K562 (cell line): Measurements from ENCODE around the gene ZNF500. TPM values are rescaled to one million over a fixed set of nuclear protein-coding genes. Genes with fewer than 3 reads are reported as not detected.
A peak's percentile ranks its signal among the peaks of the same experiment; 100 is the strongest.

Experiments
- E2F3 ChIP-seq: fragments of 250-450 bp; sonication (Bioruptor Pico); IDR thresholded peaks from 2 replicates; pipeline ENCODE4 v1.4.0; 2020; ENCODE audit warnings: mild to moderate bottlenecking
- GTF2A2 ChIP-seq: IDR thresholded peaks from 2 replicates; pipeline ENCODE4 v1.6.1; 2016; ENCODE audit warnings: mild to moderate bottlenecking, missing genetic modification characterization, missing compliant biosample characterization
- HIVEP1 ChIP-seq: fragments of 250-450 bp; sonication (Bioruptor Pico); IDR thresholded peaks from 2 replicates; pipeline ENCODE4 v1.4.0; 2020; ENCODE audit warnings: mild to moderate bottlenecking
- L3MBTL2 ChIP-seq: fragments of 450-650 bp; IDR thresholded peaks from 2 replicates; pipeline ENCODE4 v1.6.1; 2016; ENCODE audit warnings: mild to moderate bottlenecking, moderate library complexity
- STAG1 ChIP-seq: sonication (generic); formaldehyde crosslinking; IDR thresholded peaks from 2 replicates; pipeline ENCODE4 v1.5.0; 2020; ENCODE audit warnings: missing genetic modification reagents, borderline replicate concordance
- THRA ChIP-seq: fragments of 450-650 bp; IDR thresholded peaks from 2 replicates; pipeline ENCODE4 v1.6.1; 2017; ENCODE audit warnings: mild to moderate bottlenecking, moderate library complexity
- TRIM24 ChIP-seq, 2 experiments: fragments of 450-650 bp; IDR thresholded peaks; 2 replicates each; pipeline ENCODE4 v1.6.1; 2016
- ZMIZ1 ChIP-seq, 2 experiments: fragments of 150-350 bp in 1 of 2; IDR thresholded peaks; 2 replicates each; pipeline ENCODE4 v1.6.1; 2012 to 2016; ENCODE audit warnings: low read depth in 2 of 2, low read length in 2 of 2, mild to moderate bottlenecking in 1 of 2, moderate library complexity in 1 of 2
- ZNF134 ChIP-seq: fragments of 250-450 bp; sonication (Bioruptor Pico); conservative IDR thresholded peaks from 2 replicates; pipeline ENCODE4 v1.4.0; 2020
- ZNF407 ChIP-seq: fragments of 450-650 bp; IDR thresholded peaks from 2 replicates; pipeline ENCODE4 v1.6.1; 2016; ENCODE audit warnings: low read depth
- ZNF639 ChIP-seq, 2 experiments: fragments of 200-800 bp in 1 of 2; sonication (Bioruptor generic) in 1 of 2; sonication (generic) in 1 of 2; formaldehyde crosslinking in 1 of 2; IDR thresholded peaks in 1 of 2; conservative IDR thresholded peaks in 1 of 2; 2 replicates each; pipeline versions ENCODE4 v1.5.0 to v1.6.1; 2016 to 2020; ENCODE audit warnings: missing compliant biosample characterization in 1 of 2, missing genetic modification characterization in 1 of 2, missing genetic modification reagents in 1 of 2
- polyA plus RNA-seq, 8 experiments: library from polyadenylated mRNA; depleted of rRNA in 4 of 8; stranded (reverse) in 5 of 8; unstranded in 3 of 8; fragments of >200 nt; fragmentation: Nextera tagmentation in 2 of 8; fragmentation: Illumina TruSeq in 1 of 8; extraction: Ambion mirVana in 2 of 8; extraction: Trizol in 1 of 8; gene quantifications; 2 replicates each; pipeline versions ENCODE4 v1.2.1 to v1.2.3, GENCODE V29; 2011 to 2014; ENCODE audit warnings: inconsistent platforms in 1 of 8, missing spikeins in 1 of 8
- total RNA-seq, 7 experiments: library from RNA; depleted of rRNA in 6 of 7; stranded (reverse); fragments of >200 nt in 6 of 7; fragmentation: Illumina TruSeq in 2 of 7; extraction: Trizol in 2 of 7; gene quantifications; 2 replicates each; pipeline versions ENCODE4 v1.2.1 to v1.2.3, GENCODE V29; 2011 to 2021; ENCODE audit warnings: low replicate concordance in 1 of 7

Gene ZNF500
- total and polyA plus RNA-seq, 9 of the 15 experiments (the other 6 are each of a cell fraction or from before 2014, with no cell fraction given) = 0.80 to 20.8 (median 5.3) TPM

- TF ChIP-seq ZNF639 (CRISPR knock-in tag; conservative IDR thresholded peaks at IDR 0.05 in 1 of 2, IDR thresholded peaks at IDR 0.05 in 1 of 2) (no peak), STAG1 (CRISPR knock-in tag) (no peak), GTF2A2 (tag) (no peak), ZNF407 (no peak), THRA (no peak), TRIM24 (IDR thresholded peaks at IDR 0.05) (peak in 1 of 2 experiments; percentile 51; a peak in 1 of 4 replicates), L3MBTL2 (peak; percentile 33), ZNF134 (peak; percentile 89), ZMIZ1 (IDR thresholded peaks at IDR 0.05; ENCODE audit: low read depth in 2 of 2, low read length in 2 of 2) (no peak), E2F3 (CRISPR knock-in tag) (no peak), HIVEP1 (CRISPR knock-in tag) (no peak)
Observed at GRCh38 chr16:4768549-4769305, 1.8 kb upstream of the ZNF500 start (continued).
